HFF-Myc (cell line): ENCODE measurements around the gene FOXL1.

ENCODE experiments used
- DNase-seq: peaks from one replicate; pipeline ENCODE4 v3.0.0-alpha.2; 2011; ENCODE audit warnings: low read depth; ENCODE audit errors: extremely low read depth
- H3K4me3 ChIP-seq: replicated peaks from 2 replicates; pipeline ENCODE4 v1.5.1; 2011; ENCODE audit warnings: low read depth, mild to moderate bottlenecking, control low read depth, low read length
- TF ChIP-seq, protein P1 (sequence below): IDR thresholded peaks from 2 replicates; pipeline ENCODE4 v1.5.1; 2012; ENCODE audit warnings: mild to moderate bottlenecking, low read depth, low read length, control low read depth; ENCODE audit errors: missing control alignments

FOXL1 gene

DNA sequence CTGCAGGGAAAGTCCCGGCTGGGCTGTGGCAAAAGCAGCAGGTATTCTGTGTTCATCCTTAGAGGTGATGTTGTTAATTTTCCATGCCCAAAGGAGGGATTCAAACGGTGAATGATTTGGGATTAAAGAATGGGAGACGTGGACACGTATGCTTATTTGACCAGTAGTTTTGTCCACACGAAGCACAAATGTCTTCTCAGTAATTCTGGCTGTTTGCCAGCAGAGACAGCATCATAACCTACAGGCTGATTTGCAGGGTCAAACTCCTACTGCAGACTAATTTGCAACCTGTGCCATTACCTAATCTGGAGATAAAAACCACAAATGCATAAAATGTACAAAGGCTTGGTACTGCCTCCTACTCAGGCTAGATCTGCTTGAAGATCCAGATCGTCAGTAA lies 37.5 kb upstream of the FOXL1 start:
- no peak for DNase-seq
- H3K4me3 ChIP-seq: no peak overlapping the region

DNA sequence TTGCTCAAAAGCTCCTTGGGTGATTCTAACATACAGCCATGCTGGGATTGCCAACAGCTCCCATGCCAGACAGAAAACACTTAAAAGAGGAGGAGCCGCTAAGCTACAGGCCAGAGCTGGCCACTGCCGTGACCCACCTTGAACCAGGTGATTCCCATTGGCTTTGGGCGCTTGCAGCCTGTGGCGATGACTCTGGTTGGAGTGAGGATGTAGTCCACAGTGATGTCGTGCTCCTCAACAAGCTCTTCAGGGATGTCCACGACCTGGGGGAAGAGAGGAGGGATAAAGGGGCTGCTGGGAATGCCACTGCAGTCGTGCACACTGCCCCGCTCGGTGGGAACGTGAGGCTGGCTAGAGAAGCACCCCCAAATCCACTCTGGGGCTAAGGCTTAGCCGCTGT lies 36.8 kb upstream of the FOXL1 start:
- H3K4me3 ChIP-seq: no peak overlapping the region
- TF ChIP-seq, protein P1, sequence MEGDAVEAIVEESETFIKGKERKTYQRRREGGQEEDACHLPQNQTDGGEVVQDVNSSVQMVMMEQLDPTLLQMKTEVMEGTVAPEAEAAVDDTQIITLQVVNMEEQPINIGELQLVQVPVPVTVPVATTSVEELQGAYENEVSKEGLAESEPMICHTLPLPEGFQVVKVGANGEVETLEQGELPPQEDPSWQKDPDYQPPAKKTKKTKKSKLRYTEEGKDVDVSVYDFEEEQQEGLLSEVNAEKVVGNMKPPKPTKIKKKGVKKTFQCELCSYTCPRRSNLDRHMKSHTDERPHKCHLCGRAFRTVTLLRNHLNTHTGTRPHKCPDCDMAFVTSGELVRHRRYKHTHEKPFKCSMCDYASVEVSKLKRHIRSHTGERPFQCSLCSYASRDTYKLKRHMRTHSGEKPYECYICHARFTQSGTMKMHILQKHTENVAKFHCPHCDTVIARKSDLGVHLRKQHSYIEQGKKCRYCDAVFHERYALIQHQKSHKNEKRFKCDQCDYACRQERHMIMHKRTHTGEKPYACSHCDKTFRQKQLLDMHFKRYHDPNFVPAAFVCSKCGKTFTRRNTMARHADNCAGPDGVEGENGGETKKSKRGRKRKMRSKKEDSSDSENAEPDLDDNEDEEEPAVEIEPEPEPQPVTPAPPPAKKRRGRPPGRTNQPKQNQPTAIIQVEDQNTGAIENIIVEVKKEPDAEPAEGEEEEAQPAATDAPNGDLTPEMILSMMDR: no peak
- no peak for DNase-seq

More for the DNA sequence above, 37.5 kb upstream of the FOXL1 start:
- TF ChIP-seq, protein P1: no peak

DNA sequence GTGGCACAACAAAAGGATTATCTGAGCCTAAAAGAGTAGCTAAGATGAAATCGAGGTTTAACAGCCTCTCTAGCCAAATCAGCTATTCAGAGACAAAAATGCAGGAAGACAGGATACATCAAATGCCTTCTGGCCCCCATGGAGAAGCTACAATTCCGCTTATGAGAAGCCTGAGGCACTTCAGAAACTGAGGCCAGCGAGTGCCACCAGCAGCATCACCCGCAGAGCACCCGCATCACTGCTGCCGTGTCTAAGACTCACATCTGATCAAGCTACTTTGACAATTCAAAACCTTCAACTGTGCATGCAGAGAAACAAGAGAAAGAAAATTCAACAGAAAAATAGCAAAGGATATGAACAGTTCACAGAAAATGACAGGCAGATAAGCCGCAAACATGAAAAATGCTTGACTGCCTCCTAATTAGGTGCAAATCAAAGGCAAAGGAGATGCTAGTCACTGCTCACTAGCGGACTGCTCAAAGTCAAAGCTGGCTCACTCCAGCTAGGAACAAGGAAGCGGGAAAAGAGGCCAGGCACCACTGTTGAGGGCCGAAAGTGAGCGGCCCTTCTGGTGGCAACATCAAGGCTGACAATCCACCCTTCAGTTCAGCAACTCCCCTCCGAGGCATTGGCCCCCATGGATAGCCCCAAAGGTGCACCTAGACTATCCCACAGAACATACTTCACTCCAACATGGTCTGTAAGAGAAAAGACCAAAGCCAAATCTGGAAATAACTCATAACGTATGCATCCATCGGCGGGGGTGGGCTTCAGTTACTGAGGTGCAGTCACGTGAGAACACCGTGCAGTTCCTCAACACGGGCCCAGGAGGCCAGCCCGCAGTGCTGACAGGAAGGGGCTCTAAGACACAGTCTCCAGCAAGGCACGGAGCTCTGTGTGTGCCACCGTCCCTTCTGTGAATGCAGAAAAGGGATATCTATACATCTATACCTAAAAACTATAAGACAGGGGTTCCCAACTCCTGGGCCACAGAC lies 35.3 kb upstream of the FOXL1 start:
- DNase-seq: no peak
- H3K4me3 ChIP-seq: no peak overlapping the region
- TF ChIP-seq, protein P1: no peak

DNA sequence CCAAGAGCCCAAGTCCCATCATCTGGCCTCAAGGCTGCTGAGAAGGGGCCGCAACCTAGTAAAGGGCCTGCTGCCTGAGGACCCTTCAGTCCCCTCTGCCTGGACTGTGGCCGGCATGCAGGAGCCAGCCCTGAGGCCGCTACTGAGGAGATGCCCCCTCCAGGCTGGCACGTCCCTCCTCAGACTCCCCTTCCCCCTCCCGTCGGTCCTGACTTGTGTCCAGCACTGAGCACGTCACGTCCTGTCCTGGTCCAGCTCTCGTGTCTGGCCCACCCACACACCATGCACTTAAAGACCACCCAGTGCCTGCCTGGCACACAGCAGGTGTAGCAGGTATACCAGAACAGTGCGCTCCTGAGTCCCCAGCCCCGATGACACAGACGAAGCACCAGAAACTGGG lies 32.9 kb upstream of the FOXL1 start:
- H3K4me3 ChIP-seq: no peak overlapping the region
- DNase-seq: no peak
- TF ChIP-seq, protein P1: no peak

DNA sequence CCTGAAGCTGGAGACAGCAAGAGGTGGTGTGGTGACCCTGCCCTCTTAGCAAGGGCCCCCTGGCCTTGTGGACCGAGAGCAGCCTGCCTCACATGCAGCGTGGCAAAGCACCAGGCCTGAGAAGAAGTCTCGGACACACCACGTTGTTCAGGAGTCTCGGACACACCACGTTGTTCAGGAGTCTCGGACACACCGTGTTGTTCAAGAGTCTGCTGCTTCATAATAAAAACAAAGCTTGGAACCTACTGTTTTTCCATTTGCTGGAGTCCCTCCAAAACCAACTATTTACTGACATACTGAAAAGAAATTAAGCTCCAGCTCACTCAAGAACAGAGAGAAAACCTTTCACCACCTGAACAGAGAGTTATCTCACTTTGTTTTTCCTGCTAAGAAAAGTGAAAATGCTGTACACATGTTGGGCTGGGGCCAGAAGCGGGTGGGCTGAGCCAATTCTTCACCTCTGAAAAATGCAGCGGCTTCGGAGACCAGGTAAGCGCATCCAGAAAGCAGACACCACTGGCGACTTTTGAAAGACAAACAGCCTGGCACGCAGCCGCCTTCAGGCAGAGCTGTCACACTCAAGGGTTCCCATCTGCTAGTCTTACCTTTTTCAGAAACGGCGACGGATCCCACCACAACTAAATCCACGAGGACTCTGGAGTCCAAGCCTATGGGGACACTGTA lies 32.3 kb upstream of the FOXL1 start:
- TF ChIP-seq, protein P1: no peak
- DNase-seq: no peak
- H3K4me3 ChIP-seq: no peak overlapping the region

DNA sequence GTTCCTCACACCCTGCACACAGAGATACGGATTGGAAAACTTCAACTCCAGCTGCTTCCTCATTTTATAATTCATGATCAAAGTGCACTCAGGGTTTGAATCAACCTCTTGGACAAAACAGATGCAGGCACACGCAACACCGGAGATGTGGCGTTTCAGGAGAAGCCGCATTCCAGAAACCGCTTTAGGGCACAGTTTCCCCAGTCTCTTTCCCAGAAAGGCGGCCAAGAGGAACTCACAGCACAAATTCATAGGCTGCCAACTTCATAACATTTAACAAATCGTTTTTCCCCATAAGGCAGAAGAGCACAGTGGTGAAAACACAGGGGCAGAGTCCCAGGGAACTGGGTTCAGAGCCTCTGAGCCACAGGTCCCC lies 31.7 kb upstream of the FOXL1 start:
- no peak for DNase-seq
- no peak overlapping the region for H3K4me3 ChIP-seq
- TF ChIP-seq, protein P1: no peak
